ENCODE data around the gene SUCLG1. TPM values are rescaled to one million over a fixed set of nuclear protein-coding genes. Genes with fewer than 3 reads are reported as not detected.

Gene SUCLG1
- total RNA-seq, 1 experiment from 2014 or later, result 59.5 TPM

- no peak for DNase-seq
- ChIA-PET CTCF (no interaction called here), POLR2A (ENCODE audit: unreplicated experiment) (no interaction called here)
- Histone ChIP-seq H3K9me2 (ENCODE audit: insufficient read depth) (no peaks in the 10 kb centered on the region), H3K4me3 (no peak overlapping the region), H3K27me3 (ENCODE audit: insufficient read depth, low read depth) (no peaks in the 10 kb centered on the region), H3K4me1 (replicated peaks; ENCODE audit: insufficient read depth) (no peaks in the 10 kb centered on the region), H4K20me1 (ENCODE audit: insufficient read depth) (no peaks in the 10 kb centered on the region), H3K4me2 (no peak overlapping the region), H3K27ac (no peak overlapping the region), H3K9me3 (ENCODE audit: insufficient read depth, low read depth) (no peaks in the 10 kb centered on the region), H3K79me2 (ENCODE audit: low read depth) (no peaks in the 10 kb centered on the region), H3K36me3 (ENCODE audit: low read depth) (no peaks in the 10 kb centered on the region), H2AFZ (no peak overlapping the region), H3F3A (ENCODE audit: insufficient read depth, low read depth) (no peaks in the 10 kb centered on the region)
- no TSS peak for BruUV-seq (replicated peaks)
- no peak for TF ChIP-seq CTCF (conservative IDR thresholded peaks at IDR 0.05)
- TF ChIP-seq EZH2 (IDR thresholded peaks at IDR 0.05; ENCODE audit: low read depth), result no peak
- intact Hi-C loops (cut with micrococcal nuclease; ENCODE audit: unreplicated experiment), result loop anchor here (10.0 kb wide), 1 partner anchor 144 kb away; no protein-coding TSS in a partner anchor
These were observed 32.2 kb upstream of the SUCLG1 start for GRCh38 chr2:84491256-84491655.

DNA sequence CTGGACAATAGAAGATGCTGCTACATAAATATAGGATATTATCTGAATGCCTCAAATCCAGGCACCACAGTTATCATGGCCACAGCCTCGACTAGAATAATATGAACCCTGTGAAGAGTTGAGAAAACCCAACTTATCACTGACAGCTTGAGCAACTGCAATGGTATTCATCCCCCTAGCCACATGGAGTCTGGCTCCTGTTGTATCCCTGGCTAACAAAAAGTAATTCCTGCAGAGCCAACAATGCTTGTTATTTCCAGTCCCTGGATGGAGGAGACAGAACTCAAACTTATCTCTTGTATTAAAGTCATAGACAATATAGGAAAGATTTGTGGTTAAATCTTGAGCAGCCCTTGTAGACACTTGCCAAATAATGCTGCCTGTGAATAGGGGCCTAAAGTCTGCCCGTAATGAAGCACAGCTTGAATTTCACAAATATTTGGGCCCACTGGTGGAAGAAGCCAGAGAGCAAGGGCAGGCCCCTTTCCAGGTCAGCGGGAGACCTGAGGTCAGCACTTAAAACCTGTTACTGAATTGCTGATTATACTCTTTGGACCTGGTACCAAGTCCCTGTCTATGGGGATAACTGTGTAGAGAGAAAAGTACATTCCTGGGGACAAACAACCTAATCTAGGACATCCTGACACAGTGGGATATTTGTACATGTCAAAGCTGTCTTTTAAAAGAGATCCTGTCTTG lies 28.4 kb upstream of the SUCLG1 start:
- Histone ChIP-seq H3K27me3 (ENCODE audit: insufficient read depth, low read depth) (no peaks in the 10 kb centered on the region), H3K9me2 (ENCODE audit: insufficient read depth) (no peaks in the 10 kb centered on the region), H3F3A (ENCODE audit: insufficient read depth, low read depth) (no peaks in the 10 kb centered on the region), H4K20me1 (ENCODE audit: insufficient read depth) (no peaks in the 10 kb centered on the region), H3K9me3 (ENCODE audit: insufficient read depth, low read depth) (no peaks in the 10 kb centered on the region), H3K36me3 (ENCODE audit: low read depth) (no peaks in the 10 kb centered on the region), H3K4me3 (no peak overlapping the region), H3K27ac (no peak overlapping the region), H2AFZ (no peak overlapping the region), H3K4me2 (no peak overlapping the region), H3K4me1 (replicated peaks; ENCODE audit: insufficient read depth) (no peaks in the 10 kb centered on the region), H3K79me2 (ENCODE audit: low read depth) (no peaks in the 10 kb centered on the region)
- no TSS peak for BruUV-seq (replicated peaks)
- ChIA-PET POLR2A (ENCODE audit: unreplicated experiment) (no interaction called here), CTCF (no interaction called here)
- DNase-seq, result no peak
- intact Hi-C loops (cut with micrococcal nuclease; ENCODE audit: unreplicated experiment), result no loop called here
- TF ChIP-seq CTCF (conservative IDR thresholded peaks at IDR 0.05) (no peak), EZH2 (IDR thresholded peaks at IDR 0.05; ENCODE audit: low read depth) (no peak)

- Histone ChIP-seq H3K27ac (no peak overlapping the region), H3K4me3 (no peak overlapping the region), H3K9me3 (ENCODE audit: insufficient read depth, low read depth) (no peaks in the 10 kb centered on the region), H3K36me3 (ENCODE audit: low read depth) (no peaks in the 10 kb centered on the region), H2AFZ (no peak overlapping the region), H3K4me1 (replicated peaks; ENCODE audit: insufficient read depth) (no peaks in the 10 kb centered on the region), H4K20me1 (ENCODE audit: insufficient read depth) (no peaks in the 10 kb centered on the region), H3K4me2 (no peak overlapping the region), H3K79me2 (ENCODE audit: low read depth) (no peaks in the 10 kb centered on the region), H3K9me2 (ENCODE audit: insufficient read depth) (no peaks in the 10 kb centered on the region), H3F3A (ENCODE audit: insufficient read depth, low read depth) (no peaks in the 10 kb centered on the region), H3K27me3 (ENCODE audit: insufficient read depth, low read depth) (no peaks in the 10 kb centered on the region)
- TF ChIP-seq EZH2 (IDR thresholded peaks at IDR 0.05; ENCODE audit: low read depth) (no peak), CTCF (conservative IDR thresholded peaks at IDR 0.05) (no peak)
- BruUV-seq (replicated peaks), result no TSS peak
- DNase-seq, result no peak
- ChIA-PET CTCF (no interaction called here), POLR2A (ENCODE audit: unreplicated experiment) (no interaction called here)
- intact Hi-C loops (cut with micrococcal nuclease; ENCODE audit: unreplicated experiment), result no loop called here
These were observed 27.5 kb upstream of the SUCLG1 start for GRCh38 chr2:84486441-84487115.
